ENCODE measurements around the gene COMTD1. TPM values are rescaled to one million over a fixed set of nuclear protein-coding genes. Genes with fewer than 3 reads are reported as not detected.
"Not testable (repeated sequence)": the region's sequence is repeated elsewhere in the genome, so short reads cannot be mapped to it uniquely, and the experiment has no call there.

The COMTD1 gene
- total RNA-seq, 2 donors from 2014 or later = 62.6 to 117 TPM

- Histone ChIP-seq H3K4me1 (peaks cover 12% of the 10 kb centered on the region), H3K36me3 (no peaks in the 10 kb centered on the region), H3K9ac (ENCODE audit: low read depth in 2 of 2, low read length in 2 of 2) (no peak overlapping the region), H3K27me3 (no peaks in the 10 kb centered on the region), H3K9me3 (no peaks in the 10 kb centered on the region), H3K4me3 (no peak overlapping the region), H3K27ac (peak overlapping the region; percentile 79)
- peak; percentile 77 for DNase-seq
- TF ChIP-seq CTCF (IDR thresholded peaks at IDR 0.05) = no peak
- intact Hi-C loops (cut with DNase I) = no loop called here
These were observed 43.8 kb downstream of the COMTD1 start for GRCh38 chr10:75191821-75192568.

DNA sequence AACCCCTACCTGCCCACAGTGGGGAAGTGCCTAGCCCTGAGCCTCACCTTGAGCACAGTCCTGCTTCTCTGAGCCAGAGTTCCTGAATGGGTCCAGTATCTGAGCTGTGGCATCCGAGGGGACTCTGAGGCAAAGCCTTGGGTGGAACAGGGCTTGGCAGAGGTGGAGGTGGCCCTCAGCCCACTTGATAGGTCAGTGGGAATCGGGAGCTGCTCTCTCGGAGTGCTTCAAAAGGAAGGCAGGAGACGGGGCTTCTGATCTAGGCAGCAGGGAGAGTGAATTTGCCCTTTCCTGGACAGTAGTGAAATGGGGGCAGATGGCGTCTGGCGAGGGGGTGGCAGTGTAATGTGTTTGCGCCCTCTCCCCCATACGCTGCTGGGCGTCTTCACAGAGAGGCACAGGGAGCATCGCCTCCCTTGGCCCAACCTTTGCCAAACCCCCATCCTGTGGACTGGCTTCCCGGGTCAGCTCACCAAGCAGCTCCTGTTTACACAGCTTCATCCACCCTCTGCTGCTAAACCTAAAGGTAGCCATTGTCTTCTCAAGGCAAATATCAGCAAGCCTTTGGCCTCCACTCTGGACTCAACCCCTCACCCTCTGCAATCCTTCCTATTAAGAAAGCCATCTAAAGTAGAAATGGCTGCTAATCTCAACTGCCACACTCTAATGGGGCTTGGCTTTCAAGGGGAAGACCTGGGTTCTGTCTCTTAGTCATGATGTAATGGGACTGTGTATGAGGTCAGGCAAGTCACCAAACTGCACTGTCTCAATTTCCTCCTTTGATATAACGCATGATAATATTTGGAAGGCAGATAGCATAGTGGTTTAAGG is 46.3 kb downstream of the COMTD1 start:
- Histone ChIP-seq H3K9me3 (no peaks in the 10 kb centered on the region), H3K9ac (ENCODE audit: low read depth in 2 of 2, low read length in 2 of 2) (no peak overlapping the region), H3K27me3 (no peaks in the 10 kb centered on the region), H3K4me3 (no peak overlapping the region), H3K27ac (no peak overlapping the region), H3K36me3 (no peaks in the 10 kb centered on the region), H3K4me1 (peaks cover 12% of the 10 kb centered on the region)
- TF ChIP-seq CTCF (IDR thresholded peaks at IDR 0.05) = no peak
- no peak for DNase-seq
- intact Hi-C loops (cut with DNase I) = loop anchor here (2.0 kb wide), 1 partner anchor 41 kb away; no protein-coding TSS in a partner anchor

GRCh38 chr10:75188522-75188921 is 47.2 kb downstream of the COMTD1 start:
- intact Hi-C loops (cut with DNase I) = loop anchor here (2.0 kb wide), 1 partner anchor 42 kb away; no protein-coding TSS in a partner anchor
- not testable (repeated sequence) for H3K27me3 ChIP-seq, H3K9me3 ChIP-seq, H3K4me3 ChIP-seq, DNase-seq, H3K36me3 ChIP-seq
- peaks cover 12% of the 10 kb centered on the region for H3K4me1 ChIP-seq
- peak overlapping the region in 1 of 2 donors; percentile 46 for H3K9ac ChIP-seq (ENCODE audit: low read depth in 2 of 2, low read length in 2 of 2)
- H3K27ac ChIP-seq = peak overlapping the region; percentile 26

- H3K9ac ChIP-seq (ENCODE audit: low read depth in 2 of 2, low read length in 2 of 2) = peak overlapping the region in 1 of 2 donors; percentile 46
- peak overlapping the region; percentile 26 for H3K27ac ChIP-seq
- no peaks in the 10 kb centered on the region for H3K27me3 ChIP-seq
- intact Hi-C loops (cut with DNase I) = loop anchor here (2.0 kb wide), 1 partner anchor 43 kb away; no protein-coding TSS in a partner anchor
- peak; percentile 64 for DNase-seq
- H3K36me3 ChIP-seq = no peaks in the 10 kb centered on the region
- TF ChIP-seq CTCF (IDR thresholded peaks at IDR 0.05) = peak; percentile 68
- peaks cover 10% of the 10 kb centered on the region for H3K4me1 ChIP-seq
- H3K4me3 ChIP-seq = no peak overlapping the region
- H3K9me3 ChIP-seq = no peaks in the 10 kb centered on the region
These were observed 47.8 kb downstream of the COMTD1 start for GRCh38 chr10:75187961-75188426.

GRCh38 chr10:75186310-75186709 is 49.4 kb downstream of the COMTD1 start:
- peaks cover 4% of the 10 kb centered on the region for H3K4me1 ChIP-seq
- H3K9ac ChIP-seq (ENCODE audit: low read depth in 2 of 2, low read length in 2 of 2) = no peak overlapping the region
- H3K4me3 ChIP-seq = no peak overlapping the region
- DNase-seq = no peak
- H3K36me3 ChIP-seq = no peaks in the 10 kb centered on the region
- H3K27me3 ChIP-seq = no peaks in the 10 kb centered on the region
- no peak overlapping the region for H3K27ac ChIP-seq
- intact Hi-C loops (cut with DNase I) = no loop called here
- no peak for TF ChIP-seq CTCF (IDR thresholded peaks at IDR 0.05)
- no peaks in the 10 kb centered on the region for H3K9me3 ChIP-seq

Other genes with a start within 250 kb of the COMTD1 start
- 10 to 100 TPM in 1 of 2 donors, 1 to 10 TPM in 1; 8.9 to 21.5 TPM for gene SAMD8, start 124.3 kb downstream of the COMTD1 start, total RNA-seq
- gene VDAC2, start 25.2 kb downstream of the COMTD1 start, total RNA-seq = 100 to 1,000 TPM; 314 to 430 TPM
- gene ZNF503, start 165.8 kb upstream of the COMTD1 start, total RNA-seq = 1 to 10 TPM; 3.6 to 8.0 TPM
- gene LRMDA, start 195.7 kb upstream of the COMTD1 start, total RNA-seq = 1 to 10 TPM; 2.5 to 5.2 TPM

Measured in colonic mucosa (tissue), 4 donors.